Tibial nerve (tissue), 3 donors: ENCODE results near the gene CRYBA1.

ENCODE experiments used
- POLR2A ChIP-seq, 2 donors: fragments of 450-650 bp; IDR thresholded peaks; one replicate each; pipeline ENCODE4 v1.6.1; 2017; ENCODE audit warnings: antibody characterized with exemption in 2 of 2, mild to moderate bottlenecking in 2 of 2, moderate library complexity in 2 of 2
- TF ChIP-seq, protein P1 (sequence below), 5 experiments: fragments of 200-600 bp in 3 of 5; fragments of 450-650 bp in 2 of 5; sonication (generic) in 3 of 5; IDR thresholded peaks; one replicate each; pipeline ENCODE4 v1.5.1; 2016 to 2019; ENCODE audit warnings: antibody characterized with exemption in 5 of 5, mild to moderate bottlenecking in 3 of 5, moderate library complexity in 2 of 5

DNA sequence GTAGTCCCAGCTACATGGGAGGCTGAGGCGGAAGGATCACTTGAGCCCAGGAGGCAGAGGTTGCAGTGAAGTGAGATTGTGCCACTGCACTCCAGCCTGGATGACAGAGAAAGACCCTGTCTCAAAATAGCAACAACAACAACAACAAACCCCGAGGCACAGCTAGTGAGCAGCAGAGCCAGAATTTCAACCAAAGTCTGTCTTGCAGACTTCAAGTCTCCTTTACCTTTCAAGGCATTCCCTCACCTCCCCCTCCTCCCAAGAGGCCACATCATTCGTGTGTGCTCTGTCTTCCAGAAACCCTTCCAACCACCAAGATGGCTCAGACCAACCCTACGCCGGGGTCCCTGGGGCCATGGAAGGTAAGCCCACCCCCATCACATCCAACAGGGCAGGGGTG, 2.2 kb downstream of the CRYBA1 start:
- TF ChIP-seq, protein P1, sequence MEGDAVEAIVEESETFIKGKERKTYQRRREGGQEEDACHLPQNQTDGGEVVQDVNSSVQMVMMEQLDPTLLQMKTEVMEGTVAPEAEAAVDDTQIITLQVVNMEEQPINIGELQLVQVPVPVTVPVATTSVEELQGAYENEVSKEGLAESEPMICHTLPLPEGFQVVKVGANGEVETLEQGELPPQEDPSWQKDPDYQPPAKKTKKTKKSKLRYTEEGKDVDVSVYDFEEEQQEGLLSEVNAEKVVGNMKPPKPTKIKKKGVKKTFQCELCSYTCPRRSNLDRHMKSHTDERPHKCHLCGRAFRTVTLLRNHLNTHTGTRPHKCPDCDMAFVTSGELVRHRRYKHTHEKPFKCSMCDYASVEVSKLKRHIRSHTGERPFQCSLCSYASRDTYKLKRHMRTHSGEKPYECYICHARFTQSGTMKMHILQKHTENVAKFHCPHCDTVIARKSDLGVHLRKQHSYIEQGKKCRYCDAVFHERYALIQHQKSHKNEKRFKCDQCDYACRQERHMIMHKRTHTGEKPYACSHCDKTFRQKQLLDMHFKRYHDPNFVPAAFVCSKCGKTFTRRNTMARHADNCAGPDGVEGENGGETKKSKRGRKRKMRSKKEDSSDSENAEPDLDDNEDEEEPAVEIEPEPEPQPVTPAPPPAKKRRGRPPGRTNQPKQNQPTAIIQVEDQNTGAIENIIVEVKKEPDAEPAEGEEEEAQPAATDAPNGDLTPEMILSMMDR (IDR thresholded peaks at IDR 0.05) = no peak
- TF ChIP-seq POLR2A (IDR thresholded peaks at IDR 0.05) = no peak
